Cardiac muscle cell (in vitro differentiated cells and primary cell): ENCODE data around the gene PILRA. TPM values are rescaled to one million over a fixed set of nuclear protein-coding genes. Genes with fewer than 3 reads are reported as not detected.

Source experiments
- DNase-seq, 2 donors: peaks; one replicate each; pipeline versions ENCODE4 v3.0.0 to v3.0.0-alpha.2; 2010 to 2017; ENCODE audit warnings: low read depth in 1 of 2, low spot score in 1 of 2
- H3K27ac ChIP-seq: fragments of 200-600 bp; sonication (generic); 2 replicates; pipeline ENCODE4 v1.5.1; 2016
- H3K27me3 ChIP-seq: fragments of 200-600 bp; sonication (generic); 2 replicates; pipeline ENCODE4 v1.6.0; 2016; ENCODE audit warnings: control low read depth
- H3K36me3 ChIP-seq: fragments of 200-600 bp; sonication (generic); 2 replicates; pipeline ENCODE4 v1.5.1; 2016; ENCODE audit warnings: control low read depth
- H3K4me1 ChIP-seq: fragments of 200-600 bp; sonication (generic); 2 replicates; pipeline ENCODE4 v1.8.1; 2017; ENCODE audit warnings: low read depth, mild to moderate bottlenecking, mixed run types
- H3K4me3 ChIP-seq: fragments of 200-600 bp; sonication (generic); 2 replicates; pipeline ENCODE4 v1.5.1; 2016; ENCODE audit warnings: mild to moderate bottlenecking
- H3K9me3 ChIP-seq: fragments of 200-600 bp; sonication (generic); 2 replicates; pipeline ENCODE4 v1.5.1; 2017; ENCODE audit warnings: low read depth, mild to moderate bottlenecking, control low read depth
- CTCF ChIP-seq: IDR thresholded peaks from 2 replicates; pipeline ENCODE4 v1.5.1; 2012; ENCODE audit warnings: low read depth, mild to moderate bottlenecking, low read length
- polyA plus RNA-seq: library from polyadenylated mRNA; unstranded; fragments of >200 nt; fragmentation: Nextera tagmentation; extraction: Ambion mirVana; gene quantifications from 2 replicates; pipeline ENCODE4 v1.2.1, GENCODE V29; 2016
- total RNA-seq: library from RNA; depleted of rRNA; stranded (reverse); fragments of >200 nt; gene quantifications from 2 replicates; pipeline ENCODE4 v1.2.3, GENCODE V29; 2016

Gene PILRA
- total and polyA plus RNA-seq, 2 experiments from 2014 or later = 3.1 to 4.0 TPM

GRCh38 chr7:100400656-100401055, 27.4 kb downstream of the PILRA start:
- DNase-seq = peak in 1 of 2 donors; percentile 52
- Histone ChIP-seq H3K27me3 (no peaks in the 10 kb centered on the region), H3K9me3 (no peaks in the 10 kb centered on the region), H3K27ac (no peak overlapping the region), H3K4me3 (no peak overlapping the region), H3K36me3 (peaks cover 6% of the 10 kb centered on the region), H3K4me1 (no peaks in the 10 kb centered on the region)
- peak; percentile 12 for TF ChIP-seq CTCF

- Histone ChIP-seq H3K36me3 (peaks cover 6% of the 10 kb centered on the region), H3K9me3 (no peaks in the 10 kb centered on the region), H3K4me1 (no peaks in the 10 kb centered on the region), H3K27me3 (no peaks in the 10 kb centered on the region), H3K4me3 (no peak overlapping the region), H3K27ac (no peak overlapping the region)
- no peak for TF ChIP-seq CTCF
- no peak for DNase-seq
Measured at GRCh38 chr7:100401811-100402210, 28.5 kb downstream of the PILRA start.

GRCh38 chr7:100402241-100402640, 29.0 kb downstream of the PILRA start:
- TF ChIP-seq CTCF = no peak
- H3K9me3 ChIP-seq = no peaks in the 10 kb centered on the region
- H3K4me1 ChIP-seq = no peaks in the 10 kb centered on the region
- DNase-seq = no peak
- peaks cover 6% of the 10 kb centered on the region for H3K36me3 ChIP-seq
- H3K27ac ChIP-seq = no peak overlapping the region
- H3K4me3 ChIP-seq = no peak overlapping the region
- H3K27me3 ChIP-seq = no peaks in the 10 kb centered on the region

GRCh38 chr7:100406767-100407166, 33.5 kb downstream of the PILRA start:
- Histone ChIP-seq H3K4me3 (no peak overlapping the region), H3K36me3 (peaks cover 6% of the 10 kb centered on the region), H3K4me1 (no peaks in the 10 kb centered on the region), H3K27me3 (peaks cover 8% of the 10 kb centered on the region), H3K27ac (no peak overlapping the region), H3K9me3 (no peaks in the 10 kb centered on the region)
- TF ChIP-seq CTCF = peak; percentile 20
- peak in 1 of 2 donors; percentile 69 for DNase-seq

- Histone ChIP-seq H3K4me3 (no peak overlapping the region), H3K27ac (no peak overlapping the region), H3K4me1 (no peaks in the 10 kb centered on the region), H3K27me3 (peaks cover 8% of the 10 kb centered on the region), H3K9me3 (no peaks in the 10 kb centered on the region), H3K36me3 (peaks cover 6% of the 10 kb centered on the region)
- TF ChIP-seq CTCF = peak; percentile 75
- DNase-seq = peak; percentile 68 to 84
Measured at GRCh38 chr7:100407285-100408180, 34.2 kb downstream of the PILRA start.
